ENCODE data around the gene PTX4. TPM values are rescaled to one million over a fixed set of nuclear protein-coding genes. Genes with fewer than 3 reads are reported as not detected.

Gene PTX4
- polyA plus RNA-seq, 3 donors: 0.09 TPM; not detected in 2

- DNase-seq (ENCODE audit: extremely low read depth in 1 of 11, low read depth in 9 of 11, low spot score in 4 of 11): no peak
Observed at GRCh38 chr16:1526608-1527555, 38.1 kb upstream of the PTX4 start.

- no peak for DNase-seq (ENCODE audit: extremely low read depth in 1 of 11, low read depth in 9 of 11, low spot score in 4 of 11)
Observed at GRCh38 chr16:1525871-1526607, 37.3 kb upstream of the PTX4 start.

GRCh38 chr16:1524366-1524765, 35.6 kb upstream of the PTX4 start:
- DNase-seq (ENCODE audit: extremely low read depth in 1 of 11, low read depth in 9 of 11, low spot score in 4 of 11): no peak

- no peak for DNase-seq (ENCODE audit: extremely low read depth in 1 of 11, low read depth in 9 of 11, low spot score in 4 of 11)
Observed at GRCh38 chr16:1523581-1524245, 35.0 kb upstream of the PTX4 start.

GRCh38 chr16:1520461-1520860, 31.7 kb upstream of the PTX4 start:
- no peak for DNase-seq (ENCODE audit: extremely low read depth in 1 of 11, low read depth in 9 of 11, low spot score in 4 of 11)

GRCh38 chr16:1519831-1520230, 31.1 kb upstream of the PTX4 start:
- DNase-seq (ENCODE audit: extremely low read depth in 1 of 11, low read depth in 9 of 11, low spot score in 4 of 11): no peak

GRCh38 chr16:1518626-1519135, 29.9 kb upstream of the PTX4 start:
- no peak for DNase-seq (ENCODE audit: extremely low read depth in 1 of 11, low read depth in 9 of 11, low spot score in 4 of 11)

- no peak for DNase-seq (ENCODE audit: extremely low read depth in 1 of 11, low read depth in 9 of 11, low spot score in 4 of 11)
Observed at GRCh38 chr16:1514507-1514906, 25.8 kb upstream of the PTX4 start.

GRCh38 chr16:1512774-1513173, 24.0 kb upstream of the PTX4 start:
- no peak for DNase-seq (ENCODE audit: extremely low read depth in 1 of 11, low read depth in 9 of 11, low spot score in 4 of 11)

GRCh38 chr16:1511662-1512569, 23.2 kb upstream of the PTX4 start:
- DNase-seq (ENCODE audit: extremely low read depth in 1 of 11, low read depth in 9 of 11, low spot score in 4 of 11): no peak

- DNase-seq (ENCODE audit: extremely low read depth in 1 of 11, low read depth in 9 of 11, low spot score in 4 of 11): no peak
Observed at GRCh38 chr16:1510941-1511351, 22.2 kb upstream of the PTX4 start.

GRCh38 chr16:1510272-1510671, 21.5 kb upstream of the PTX4 start:
- no peak for DNase-seq (ENCODE audit: extremely low read depth in 1 of 11, low read depth in 9 of 11, low spot score in 4 of 11)

GRCh38 chr16:1509307-1510221, 20.8 kb upstream of the PTX4 start:
- DNase-seq (ENCODE audit: extremely low read depth in 1 of 11, low read depth in 9 of 11, low spot score in 4 of 11): no peak

GRCh38 chr16:1508494-1509187, 19.9 kb upstream of the PTX4 start:
- DNase-seq (ENCODE audit: extremely low read depth in 1 of 11, low read depth in 9 of 11, low spot score in 4 of 11): no peak

- DNase-seq (ENCODE audit: extremely low read depth in 1 of 11, low read depth in 9 of 11, low spot score in 4 of 11): no peak
Observed at GRCh38 chr16:1506494-1507213, 17.9 kb upstream of the PTX4 start.

- DNase-seq (ENCODE audit: extremely low read depth in 1 of 11, low read depth in 9 of 11, low spot score in 4 of 11): no peak
Observed at GRCh38 chr16:1505912-1506311, 17.2 kb upstream of the PTX4 start.
